GM23338 (cell line): ENCODE results near the gene NIN.

Experiments used
- CREB1 ChIP-seq: fragments of 250-450 bp; sonication (Bioruptor Pico); IDR thresholded peaks from 2 replicates; pipeline ENCODE4 v1.5.0; 2020; ENCODE audit warnings: low read depth, mild to moderate bottlenecking, moderate library complexity
- EZH2 ChIP-seq: fragments of 200-600 bp; sonication (generic); IDR thresholded peaks from one replicate; pipeline ENCODE4 v1.8.0; 2017; ENCODE audit warnings: antibody characterized with exemption, mild to moderate bottlenecking, low read depth; ENCODE audit not compliant: unreplicated experiment
- POLR2AphosphoS5 ChIP-seq: IDR thresholded peaks from 2 replicates; pipeline ENCODE4 v1.6.1; 2016; ENCODE audit warnings: antibody characterized with exemption, low read depth
- STAT1 ChIP-seq: IDR thresholded peaks from one replicate; pipeline ENCODE4 v1.6.1; 2016; ENCODE audit warnings: antibody characterized with exemption; ENCODE audit not compliant: unreplicated experiment
- ZNF462 ChIP-seq: fragments of 250-450 bp; sonication (Bioruptor Pico); IDR thresholded peaks from 2 replicates; pipeline ENCODE4 v1.5.0; 2020; ENCODE audit warnings: mild to moderate bottlenecking, moderate library complexity
- TF ChIP-seq, protein P1 (sequence below), 2 experiments: fragments of 200-600 bp in 1 of 2; sonication (generic) in 1 of 2; conservative IDR thresholded peaks; 2 replicates each; pipeline versions ENCODE4 v1.5.1 to v1.6.1; 2016 to 2017; ENCODE audit warnings: antibody characterized with exemption in 2 of 2, low read depth in 2 of 2, mild to moderate bottlenecking in 2 of 2, moderate library complexity in 1 of 2
- TF ChIP-seq, protein P2 (sequence below): IDR thresholded peaks from one replicate; pipeline ENCODE4 v1.6.1; 2018; ENCODE audit warnings: antibody characterized with exemption; ENCODE audit not compliant: unreplicated experiment

GRCh38 chr14:50705026-50705593 is 125.9 kb downstream of the NIN start:
- no peak for TF ChIP-seq POLR2AphosphoS5
- no peak for TF ChIP-seq EZH2
- TF ChIP-seq, protein P1, sequence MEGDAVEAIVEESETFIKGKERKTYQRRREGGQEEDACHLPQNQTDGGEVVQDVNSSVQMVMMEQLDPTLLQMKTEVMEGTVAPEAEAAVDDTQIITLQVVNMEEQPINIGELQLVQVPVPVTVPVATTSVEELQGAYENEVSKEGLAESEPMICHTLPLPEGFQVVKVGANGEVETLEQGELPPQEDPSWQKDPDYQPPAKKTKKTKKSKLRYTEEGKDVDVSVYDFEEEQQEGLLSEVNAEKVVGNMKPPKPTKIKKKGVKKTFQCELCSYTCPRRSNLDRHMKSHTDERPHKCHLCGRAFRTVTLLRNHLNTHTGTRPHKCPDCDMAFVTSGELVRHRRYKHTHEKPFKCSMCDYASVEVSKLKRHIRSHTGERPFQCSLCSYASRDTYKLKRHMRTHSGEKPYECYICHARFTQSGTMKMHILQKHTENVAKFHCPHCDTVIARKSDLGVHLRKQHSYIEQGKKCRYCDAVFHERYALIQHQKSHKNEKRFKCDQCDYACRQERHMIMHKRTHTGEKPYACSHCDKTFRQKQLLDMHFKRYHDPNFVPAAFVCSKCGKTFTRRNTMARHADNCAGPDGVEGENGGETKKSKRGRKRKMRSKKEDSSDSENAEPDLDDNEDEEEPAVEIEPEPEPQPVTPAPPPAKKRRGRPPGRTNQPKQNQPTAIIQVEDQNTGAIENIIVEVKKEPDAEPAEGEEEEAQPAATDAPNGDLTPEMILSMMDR (conservative IDR thresholded peaks at IDR 0.05; ENCODE audit: low read depth in 2 of 2): no peak
- TF ChIP-seq, protein P2, sequence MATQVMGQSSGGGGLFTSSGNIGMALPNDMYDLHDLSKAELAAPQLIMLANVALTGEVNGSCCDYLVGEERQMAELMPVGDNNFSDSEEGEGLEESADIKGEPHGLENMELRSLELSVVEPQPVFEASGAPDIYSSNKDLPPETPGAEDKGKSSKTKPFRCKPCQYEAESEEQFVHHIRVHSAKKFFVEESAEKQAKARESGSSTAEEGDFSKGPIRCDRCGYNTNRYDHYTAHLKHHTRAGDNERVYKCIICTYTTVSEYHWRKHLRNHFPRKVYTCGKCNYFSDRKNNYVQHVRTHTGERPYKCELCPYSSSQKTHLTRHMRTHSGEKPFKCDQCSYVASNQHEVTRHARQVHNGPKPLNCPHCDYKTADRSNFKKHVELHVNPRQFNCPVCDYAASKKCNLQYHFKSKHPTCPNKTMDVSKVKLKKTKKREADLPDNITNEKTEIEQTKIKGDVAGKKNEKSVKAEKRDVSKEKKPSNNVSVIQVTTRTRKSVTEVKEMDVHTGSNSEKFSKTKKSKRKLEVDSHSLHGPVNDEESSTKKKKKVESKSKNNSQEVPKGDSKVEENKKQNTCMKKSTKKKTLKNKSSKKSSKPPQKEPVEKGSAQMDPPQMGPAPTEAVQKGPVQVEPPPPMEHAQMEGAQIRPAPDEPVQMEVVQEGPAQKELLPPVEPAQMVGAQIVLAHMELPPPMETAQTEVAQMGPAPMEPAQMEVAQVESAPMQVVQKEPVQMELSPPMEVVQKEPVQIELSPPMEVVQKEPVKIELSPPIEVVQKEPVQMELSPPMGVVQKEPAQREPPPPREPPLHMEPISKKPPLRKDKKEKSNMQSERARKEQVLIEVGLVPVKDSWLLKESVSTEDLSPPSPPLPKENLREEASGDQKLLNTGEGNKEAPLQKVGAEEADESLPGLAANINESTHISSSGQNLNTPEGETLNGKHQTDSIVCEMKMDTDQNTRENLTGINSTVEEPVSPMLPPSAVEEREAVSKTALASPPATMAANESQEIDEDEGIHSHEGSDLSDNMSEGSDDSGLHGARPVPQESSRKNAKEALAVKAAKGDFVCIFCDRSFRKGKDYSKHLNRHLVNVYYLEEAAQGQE: no peak
- TF ChIP-seq CREB1 (CRISPR knock-in tag): no peak
- TF ChIP-seq STAT1: no peak
- no peak for TF ChIP-seq ZNF462
